ENCODE results near the gene GPR137. TPM values are rescaled to one million over a fixed set of nuclear protein-coding genes. Genes with fewer than 3 reads are reported as not detected.

The GPR137 gene
- total and polyA plus RNA-seq, 9 of the 15 experiments (the other 6 are each of a cell fraction or from before 2014, with no cell fraction given), result 0.32 to 26.7 (median 10.7) TPM

- TF ChIP-seq NR1H2 (CRISPR knock-in tag; IDR thresholded peaks at IDR 0.05) (no peak), NFRKB (IDR thresholded peaks at IDR 0.05; ENCODE audit: low read depth) (no peak), MTA3 (IDR thresholded peaks at IDR 0.05; ENCODE audit: borderline replicate concordance) (no peak), NFE2 (IDR thresholded peaks at IDR 0.05; ENCODE audit: low read depth) (no peak), ZBTB17 (CRISPR knock-in tag; IDR thresholded peaks at IDR 0.05) (no peak), HDAC3 (IDR thresholded peaks at IDR 0.05; ENCODE audit: borderline replicate concordance, partially characterized antibody) (no peak), OTX1 (CRISPR knock-in tag; IDR thresholded peaks at IDR 0.05) (no peak), RBM22 (IDR thresholded peaks at IDR 0.05; ENCODE audit: low read depth, low read length, poor library complexity, severe bottlenecking) (no peak), KLF13 (tag; IDR thresholded peaks at IDR 0.05; ENCODE audit: borderline replicate concordance, low read depth) (no peak), NONO (IDR thresholded peaks at IDR 0.05; ENCODE audit: low read depth in 2 of 2, low read length in 1 of 2) (peak in 1 of 2 experiments; percentile 65; a peak in 2 of 4 replicates), ARID1B (IDR thresholded peaks at IDR 0.05) (no peak), ZNF316 (IDR thresholded peaks at IDR 0.05) (no peak), GABPB2 (CRISPR knock-in tag; conservative IDR thresholded peaks at IDR 0.05) (no peak), TFAP4 (CRISPR knock-in tag; IDR thresholded peaks at IDR 0.05; ENCODE audit: borderline replicate concordance) (peak; percentile 95), SMAD3 (CRISPR knock-in tag; conservative IDR thresholded peaks at IDR 0.05) (no peak), CHAMP1 (IDR thresholded peaks at IDR 0.05) (no peak), SMARCC2 (IDR thresholded peaks at IDR 0.05; ENCODE audit: low read depth) (no peak), GATAD2B (IDR thresholded peaks at IDR 0.05; ENCODE audit: borderline replicate concordance) (peak; percentile 78; the same call in 1 of the 2 replicates), TGIF2 (CRISPR knock-in tag; IDR thresholded peaks at IDR 0.05) (no peak), ELF4 (CRISPR knock-in tag; IDR thresholded peaks at IDR 0.05) (no peak)
- TF ChIP-seq, protein P1, sequence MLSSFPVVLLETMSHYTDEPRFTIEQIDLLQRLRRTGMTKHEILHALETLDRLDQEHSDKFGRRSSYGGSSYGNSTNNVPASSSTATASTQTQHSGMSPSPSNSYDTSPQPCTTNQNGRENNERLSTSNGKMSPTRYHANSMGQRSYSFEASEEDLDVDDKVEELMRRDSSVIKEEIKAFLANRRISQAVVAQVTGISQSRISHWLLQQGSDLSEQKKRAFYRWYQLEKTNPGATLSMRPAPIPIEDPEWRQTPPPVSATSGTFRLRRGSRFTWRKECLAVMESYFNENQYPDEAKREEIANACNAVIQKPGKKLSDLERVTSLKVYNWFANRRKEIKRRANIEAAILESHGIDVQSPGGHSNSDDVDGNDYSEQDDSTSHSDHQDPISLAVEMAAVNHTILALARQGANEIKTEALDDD (IDR thresholded peaks at IDR 0.05), result no peak
- TF ChIP-seq, protein P2, sequence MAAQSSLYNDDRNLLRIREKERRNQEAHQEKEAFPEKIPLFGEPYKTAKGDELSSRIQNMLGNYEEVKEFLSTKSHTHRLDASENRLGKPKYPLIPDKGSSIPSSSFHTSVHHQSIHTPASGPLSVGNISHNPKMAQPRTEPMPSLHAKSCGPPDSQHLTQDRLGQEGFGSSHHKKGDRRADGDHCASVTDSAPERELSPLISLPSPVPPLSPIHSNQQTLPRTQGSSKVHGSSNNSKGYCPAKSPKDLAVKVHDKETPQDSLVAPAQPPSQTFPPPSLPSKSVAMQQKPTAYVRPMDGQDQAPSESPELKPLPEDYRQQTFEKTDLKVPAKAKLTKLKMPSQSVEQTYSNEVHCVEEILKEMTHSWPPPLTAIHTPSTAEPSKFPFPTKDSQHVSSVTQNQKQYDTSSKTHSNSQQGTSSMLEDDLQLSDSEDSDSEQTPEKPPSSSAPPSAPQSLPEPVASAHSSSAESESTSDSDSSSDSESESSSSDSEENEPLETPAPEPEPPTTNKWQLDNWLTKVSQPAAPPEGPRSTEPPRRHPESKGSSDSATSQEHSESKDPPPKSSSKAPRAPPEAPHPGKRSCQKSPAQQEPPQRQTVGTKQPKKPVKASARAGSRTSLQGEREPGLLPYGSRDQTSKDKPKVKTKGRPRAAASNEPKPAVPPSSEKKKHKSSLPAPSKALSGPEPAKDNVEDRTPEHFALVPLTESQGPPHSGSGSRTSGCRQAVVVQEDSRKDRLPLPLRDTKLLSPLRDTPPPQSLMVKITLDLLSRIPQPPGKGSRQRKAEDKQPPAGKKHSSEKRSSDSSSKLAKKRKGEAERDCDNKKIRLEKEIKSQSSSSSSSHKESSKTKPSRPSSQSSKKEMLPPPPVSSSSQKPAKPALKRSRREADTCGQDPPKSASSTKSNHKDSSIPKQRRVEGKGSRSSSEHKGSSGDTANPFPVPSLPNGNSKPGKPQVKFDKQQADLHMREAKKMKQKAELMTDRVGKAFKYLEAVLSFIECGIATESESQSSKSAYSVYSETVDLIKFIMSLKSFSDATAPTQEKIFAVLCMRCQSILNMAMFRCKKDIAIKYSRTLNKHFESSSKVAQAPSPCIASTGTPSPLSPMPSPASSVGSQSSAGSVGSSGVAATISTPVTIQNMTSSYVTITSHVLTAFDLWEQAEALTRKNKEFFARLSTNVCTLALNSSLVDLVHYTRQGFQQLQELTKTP (IDR thresholded peaks at IDR 0.05; ENCODE audit: low read depth in 1 of 2, partially characterized antibody in 2 of 2), result no peak
These were observed 19.5 kb downstream of the GPR137 start, which contains the start of gene ESRRA (continued) for GRCh38 chr11:64305075-64305690.
